Loucy (cell line): ENCODE results near the gene PANK4.

Source experiments
- CTCF ChIP-seq: fragments of 200-600 bp; sonication (generic); conservative IDR thresholded peaks from 2 replicates; pipeline ENCODE4 v1.5.1; 2014; ENCODE audit warnings: mild to moderate bottlenecking, antibody characterized with exemption, low read length
- EZH2phosphoT487 ChIP-seq: fragments of 200-600 bp; IDR thresholded peaks from 2 replicates; pipeline ENCODE4 v1.6.1; 2018; ENCODE audit warnings: antibody characterized with exemption, mild to moderate bottlenecking, moderate library complexity, borderline replicate concordance

- TF ChIP-seq CTCF (no peak), EZH2phosphoT487 (no peak)
Measured at GRCh38 chr1:2522230-2522629, 4.2 kb downstream of the PANK4 start.
